ENCODE data around the gene SNAI3.
A peak's percentile ranks its signal among the peaks of the same experiment; 100 is the strongest.

The SNAI3 gene

DNA sequence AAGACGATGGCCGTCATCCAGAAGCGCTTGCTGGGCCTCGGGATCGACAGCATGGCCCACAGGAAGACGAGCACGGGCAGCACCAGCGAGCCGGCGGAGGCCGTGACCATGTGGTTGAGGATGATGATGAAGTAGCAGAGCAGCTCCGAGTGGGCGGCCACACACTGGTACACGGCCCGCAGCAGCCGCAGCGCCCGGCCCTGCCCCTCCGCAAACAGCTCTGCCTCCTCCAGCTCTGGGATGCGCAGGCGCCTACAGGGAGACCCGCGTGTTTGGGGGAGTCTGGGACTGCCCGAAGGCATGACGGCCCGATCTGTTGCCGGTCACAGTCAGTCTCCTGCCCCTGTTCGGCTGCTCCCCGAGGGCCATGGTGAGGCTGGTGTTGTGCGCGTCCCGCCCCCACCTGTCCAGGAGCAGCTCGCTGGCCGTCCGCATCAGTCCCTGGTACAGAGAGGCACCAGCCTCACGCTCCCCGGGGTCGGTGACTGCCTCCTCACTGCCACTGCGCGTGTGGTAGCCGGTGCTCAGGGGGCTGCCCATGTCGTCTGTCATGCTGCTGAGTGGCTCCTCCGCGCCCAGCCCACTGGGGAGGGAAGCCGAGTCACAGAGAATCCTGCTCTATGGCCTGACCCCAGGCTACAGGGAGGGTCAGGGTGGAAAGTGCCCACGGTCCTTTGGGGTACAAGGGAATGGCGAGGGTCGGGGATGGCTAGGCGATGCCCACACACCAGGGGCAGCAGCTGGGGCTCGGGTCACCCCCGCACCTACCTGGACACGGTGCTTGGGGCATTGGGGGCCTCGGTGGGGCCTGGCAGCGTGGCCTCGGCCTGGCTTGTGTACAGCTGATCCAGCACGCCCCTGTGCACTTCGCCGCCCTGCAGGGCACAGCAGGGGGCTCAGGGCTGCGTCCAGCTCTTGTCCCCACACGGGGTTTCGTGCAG is 35.8 kb upstream of the SNAI3 start:
- no peak for DNase-seq (ENCODE audit: low spot score)

DNA sequence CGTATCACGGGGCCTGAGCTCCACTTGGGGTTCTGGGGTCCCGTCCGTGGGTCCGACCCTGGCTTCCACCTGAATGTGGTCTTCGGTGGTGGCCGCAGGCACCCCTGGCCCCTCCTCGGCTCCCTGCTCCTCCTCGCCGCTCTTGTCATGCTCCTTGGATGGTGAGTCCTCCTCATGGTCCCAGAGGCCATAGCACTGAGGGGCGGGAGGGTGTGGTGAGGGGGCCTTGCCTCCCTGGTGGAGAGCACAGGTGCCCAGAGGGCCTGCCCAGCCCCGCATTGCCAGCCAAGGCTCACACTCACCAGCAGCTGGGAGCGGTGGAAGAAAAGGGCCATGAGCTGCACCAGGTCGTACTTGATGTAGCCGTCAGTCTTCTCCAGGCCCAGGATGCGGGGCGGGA is 34.9 kb upstream of the SNAI3 start:
- no peak for DNase-seq (ENCODE audit: low spot score)

DNA sequence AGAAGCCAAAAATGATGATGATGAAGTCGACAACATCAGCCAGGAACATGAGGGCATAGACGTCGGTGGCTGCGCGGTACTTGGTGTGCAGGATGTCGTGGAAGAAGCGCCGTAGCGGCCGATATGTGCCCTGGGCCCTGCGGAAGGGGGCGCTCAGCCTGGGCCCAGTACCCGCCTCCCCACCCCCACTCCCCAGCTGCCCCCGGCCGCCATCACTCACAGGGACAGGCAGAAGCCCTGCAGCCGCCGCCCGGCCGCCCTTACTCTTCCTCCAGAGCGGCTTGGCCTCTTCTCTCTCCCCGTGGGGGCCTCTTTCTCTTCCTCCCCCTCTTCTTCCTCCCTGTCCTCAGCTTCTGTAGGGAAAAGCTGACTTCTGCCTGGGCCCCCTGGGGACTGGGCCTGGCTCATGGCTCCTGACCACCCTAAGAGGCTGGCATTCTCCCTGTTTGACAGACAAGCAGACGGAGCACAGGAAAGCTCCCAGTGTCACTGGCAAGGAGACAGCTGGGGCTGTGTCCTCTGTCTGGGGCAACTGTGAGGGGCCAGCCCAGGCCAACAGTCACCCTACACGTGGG is 34.2 kb upstream of the SNAI3 start:
- no peak for DNase-seq (ENCODE audit: low spot score)

DNA sequence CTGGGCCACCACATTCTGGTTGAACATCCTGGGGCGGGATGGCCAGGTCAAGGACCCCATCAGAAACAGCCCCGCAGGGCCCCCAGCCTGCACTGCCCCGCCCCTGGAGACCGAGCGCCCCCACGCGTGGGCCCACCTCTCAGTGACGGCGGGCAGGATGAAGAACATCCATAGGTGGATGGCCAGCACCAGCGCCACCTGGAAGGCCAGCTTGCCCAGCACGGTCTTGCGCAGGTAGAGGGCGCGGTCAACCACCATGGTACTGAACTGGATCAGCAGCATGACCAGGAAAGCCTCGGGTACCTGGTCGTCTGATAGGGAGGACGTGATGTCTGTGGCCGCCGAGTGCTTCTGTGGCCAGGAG is 33.6 kb upstream of the SNAI3 start:
- DNase-seq (ENCODE audit: low spot score) = no peak

DNA sequence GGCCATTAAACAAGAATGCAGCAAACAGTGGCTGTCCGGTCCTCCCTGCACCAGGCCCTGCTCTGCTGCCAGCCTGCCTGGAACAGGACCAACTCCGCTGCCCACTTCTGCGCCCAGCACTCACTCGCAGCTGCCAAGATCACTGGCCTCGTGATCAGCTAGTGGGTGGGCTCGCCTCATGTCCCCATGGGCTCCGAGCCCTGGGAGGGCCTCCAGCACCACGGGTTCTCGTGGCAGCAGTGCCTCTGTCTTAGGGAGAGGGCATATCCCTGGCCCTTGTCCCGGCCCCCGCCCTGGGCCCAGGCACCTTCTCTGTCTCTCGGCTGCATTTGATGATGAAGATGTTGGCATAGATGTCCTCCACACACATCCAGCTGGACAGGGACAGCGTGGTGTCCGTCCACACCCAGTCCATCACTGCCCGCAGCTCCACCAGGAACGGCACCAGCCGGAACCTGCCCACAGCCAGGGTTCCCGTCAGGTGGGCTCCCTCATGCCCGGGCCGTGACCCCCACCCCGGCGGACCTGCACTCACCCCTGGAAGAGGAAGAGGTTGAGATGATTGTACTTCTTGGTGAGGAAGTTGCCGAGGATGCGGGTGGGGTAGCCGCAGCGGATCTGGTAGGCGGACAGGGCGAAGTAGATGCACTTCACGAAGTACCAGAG is 33.1 kb upstream of the SNAI3 start:
- no peak for DNase-seq (ENCODE audit: low spot score)

DNA sequence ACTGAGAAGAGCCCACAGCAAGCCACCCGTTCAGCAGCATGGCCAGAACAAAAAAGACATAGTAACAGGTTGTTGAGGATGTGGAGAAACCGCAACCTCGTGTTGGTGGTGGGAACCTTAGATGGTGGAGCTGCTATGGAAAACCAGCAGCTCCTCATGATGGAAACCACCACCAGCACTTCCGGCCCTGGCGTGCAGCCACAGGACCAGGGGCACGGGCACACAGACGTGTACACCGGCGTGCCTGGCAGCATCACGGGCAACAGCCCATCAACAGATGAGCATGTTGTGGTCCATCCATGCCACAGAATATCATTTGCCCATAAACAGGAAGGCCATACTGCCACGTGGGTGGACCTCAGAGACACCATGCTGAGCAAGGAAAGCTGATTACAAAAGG is 31.9 kb upstream of the SNAI3 start:
- DNase-seq (ENCODE audit: low spot score) = no peak

DNA sequence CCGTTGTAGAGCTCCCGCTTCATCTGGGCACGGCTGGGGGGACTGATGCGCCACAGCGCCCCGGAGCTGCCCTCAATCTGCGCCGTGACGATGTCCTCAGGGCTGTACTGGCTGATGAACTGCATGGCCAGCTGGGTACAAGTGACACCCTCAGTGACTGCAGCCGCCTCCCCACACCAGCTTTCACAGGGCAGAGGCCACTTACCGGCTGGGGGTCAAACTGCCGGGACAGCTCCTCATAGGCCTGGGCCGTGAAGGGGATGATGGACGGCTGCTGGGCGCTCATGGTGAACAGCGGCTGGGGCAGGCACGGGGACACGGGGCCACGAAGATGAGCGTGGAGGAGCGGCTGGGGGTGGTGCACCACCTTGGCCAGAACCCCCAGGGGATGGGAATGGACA is 30.3 kb upstream of the SNAI3 start:
- no peak for DNase-seq (ENCODE audit: low spot score)

DNA sequence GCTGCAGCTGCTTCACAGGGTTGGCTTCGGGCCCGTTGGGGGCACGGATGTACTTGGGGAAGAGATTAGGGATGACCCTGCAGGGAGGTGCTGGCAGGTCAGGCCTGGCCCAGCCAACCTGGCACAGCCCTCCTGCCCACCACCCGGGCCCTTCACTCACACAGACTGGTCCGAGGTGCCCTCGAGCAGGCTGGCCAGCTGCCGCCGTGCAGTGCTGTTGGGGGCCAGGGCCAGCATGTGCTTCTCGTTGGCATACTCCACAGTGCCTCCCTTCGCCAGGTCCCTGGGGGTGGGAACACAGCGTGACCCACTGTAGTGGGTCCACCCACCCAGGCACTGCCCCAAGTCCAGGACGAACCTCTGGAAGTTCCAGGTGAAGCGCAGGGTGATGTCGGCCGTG is 29.9 kb upstream of the SNAI3 start:
- DNase-seq (ENCODE audit: low spot score) = no peak

DNA sequence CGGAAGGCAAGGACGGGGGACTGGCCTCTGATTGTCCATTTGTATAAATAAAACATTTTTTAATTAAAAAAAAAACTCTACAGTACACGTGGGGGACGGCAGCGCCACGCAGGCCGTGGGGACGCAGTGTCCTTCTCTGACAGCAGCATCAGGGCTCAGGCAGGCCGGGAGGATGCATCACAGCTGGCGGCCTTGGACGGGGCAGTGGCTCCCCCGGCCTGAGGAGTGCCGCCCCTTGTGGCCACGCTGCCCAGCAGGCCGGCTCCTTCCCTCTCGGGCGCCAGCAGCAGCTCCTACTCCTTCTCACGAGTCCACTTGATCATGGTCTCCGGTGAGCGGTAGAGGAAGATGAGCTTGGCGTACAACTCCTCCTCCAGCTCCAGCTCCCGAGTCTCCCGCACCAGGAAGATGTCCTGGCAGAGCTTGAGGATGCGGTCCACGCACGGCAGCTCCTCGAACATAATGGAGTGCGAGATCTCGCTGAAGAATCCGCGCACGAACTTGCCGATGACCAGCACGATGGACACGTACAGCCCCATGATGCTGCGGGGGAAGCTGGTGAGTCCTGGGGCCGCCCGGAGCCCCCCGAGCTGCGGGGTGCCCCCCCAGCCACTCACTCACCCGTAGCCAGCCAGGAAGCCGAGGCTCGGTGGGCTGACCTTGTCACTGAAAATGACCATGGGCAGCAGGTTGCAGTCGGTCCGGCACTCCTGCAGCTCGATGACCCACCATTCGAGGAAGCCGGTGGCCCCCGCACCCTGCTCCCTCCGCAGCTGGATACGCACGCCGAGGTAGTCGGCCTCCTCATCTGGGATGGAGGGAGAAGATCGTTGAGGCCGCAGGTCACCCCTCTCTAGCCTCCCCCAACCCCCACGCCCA is 29.2 kb upstream of the SNAI3 start:
- DNase-seq (ENCODE audit: low spot score) = no peak

DNA sequence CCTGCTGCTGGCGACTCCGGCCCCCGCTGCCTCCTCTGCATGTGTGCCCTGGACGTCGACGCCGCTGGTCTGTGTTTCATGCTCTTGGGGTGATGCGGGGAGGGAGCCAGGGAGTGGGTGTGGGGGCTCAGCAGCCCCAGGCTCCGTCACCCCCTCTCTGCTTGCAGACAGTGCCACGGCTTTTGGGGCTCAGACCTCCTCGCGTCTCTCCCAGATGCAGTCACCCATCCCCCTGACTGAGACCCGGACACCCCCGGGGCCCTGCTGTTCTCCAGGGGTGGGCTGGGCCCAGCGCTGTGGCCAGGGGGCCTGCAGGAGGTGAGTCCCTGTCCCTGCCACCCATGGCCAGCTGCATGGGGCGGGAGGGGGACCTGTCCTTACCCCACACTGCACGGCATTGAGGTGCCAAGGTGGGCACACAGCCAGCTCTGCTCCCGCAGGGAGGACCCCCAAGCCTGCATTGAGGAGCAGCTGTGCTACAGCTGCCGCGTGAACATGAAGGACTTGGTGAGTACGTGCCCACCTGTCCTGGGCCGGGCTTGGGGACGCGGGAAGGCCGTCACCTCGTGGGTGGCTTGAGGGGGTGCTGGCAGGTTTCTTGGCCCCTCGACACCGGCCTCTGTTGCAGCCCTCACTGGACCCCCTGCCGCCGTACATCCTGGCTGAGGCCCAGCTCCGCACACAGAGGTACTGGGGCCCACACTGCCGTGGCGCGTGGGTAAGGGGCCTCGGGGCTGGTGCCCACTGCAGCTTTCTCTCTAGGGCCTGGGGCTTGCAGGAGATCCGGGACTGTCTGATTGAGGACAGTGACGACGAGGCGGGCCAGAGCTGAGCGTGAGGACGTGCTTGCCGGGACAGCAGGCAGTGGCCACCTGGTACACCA is 28.4 kb upstream of the SNAI3 start:
- no peak for DNase-seq (ENCODE audit: low spot score)

DNA sequence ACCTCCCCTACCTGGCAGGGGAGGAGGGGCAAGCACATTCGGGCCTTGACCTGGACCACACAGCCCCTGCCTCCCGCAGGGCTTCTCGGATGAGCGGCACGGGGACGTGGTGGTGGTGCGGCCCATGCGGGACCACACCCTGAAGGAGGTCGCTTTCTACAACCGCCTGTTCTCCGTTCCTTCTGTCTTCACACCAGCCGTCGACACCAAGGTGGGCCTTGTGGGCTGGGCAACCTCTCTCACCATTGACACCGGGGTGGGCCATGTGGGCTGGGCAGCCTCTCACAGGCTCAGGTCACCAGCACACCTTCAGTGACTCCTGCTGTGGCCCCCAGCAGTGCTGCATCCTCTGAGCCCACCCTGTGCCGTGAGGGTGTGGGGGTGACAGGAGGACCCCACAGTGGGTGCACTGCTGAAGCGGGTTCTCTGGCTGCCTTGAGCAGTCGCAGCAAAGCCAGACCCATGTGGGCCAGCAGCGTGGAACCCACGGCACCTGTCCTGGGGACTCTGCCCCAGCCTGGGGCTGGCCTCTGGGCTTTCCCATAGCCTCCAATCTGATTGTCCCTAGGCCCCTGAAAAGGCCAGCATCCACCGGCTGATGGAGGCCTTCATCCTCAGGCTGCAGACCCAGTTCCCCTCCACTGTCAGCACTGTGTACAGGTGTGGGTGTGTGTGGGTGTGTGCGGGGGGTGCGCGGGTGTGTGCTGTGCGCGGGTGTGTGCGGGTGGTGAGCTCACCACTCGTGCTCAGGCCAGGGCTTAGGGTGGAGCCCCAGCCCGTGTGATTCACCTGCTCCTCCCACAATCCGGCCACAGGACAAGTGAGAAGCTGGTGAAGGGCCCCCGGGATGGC is 27.5 kb upstream of the SNAI3 start:
- DNase-seq (ENCODE audit: low spot score) = peak; percentile 58

DNA sequence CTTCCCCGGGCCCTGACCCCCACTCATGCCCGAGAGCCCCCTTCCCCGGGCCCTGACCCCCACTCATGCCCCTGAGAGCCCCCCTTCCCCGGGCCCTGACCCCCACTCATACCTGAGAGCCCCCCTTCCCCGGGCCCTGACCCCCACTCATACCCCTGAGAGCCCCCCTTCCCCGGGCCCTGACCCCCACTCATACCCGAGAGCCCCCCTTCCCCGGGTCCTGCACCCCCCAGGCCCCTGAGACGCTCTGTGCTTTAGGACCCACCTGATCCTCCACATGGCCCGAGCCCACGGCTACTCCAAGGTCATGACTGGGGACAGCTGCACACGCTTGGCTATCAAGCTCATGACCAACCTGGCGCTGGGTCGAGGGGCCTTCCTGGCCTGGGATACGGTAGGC is 26.7 kb upstream of the SNAI3 start:
- no peak for DNase-seq (ENCODE audit: low spot score)

DNA sequence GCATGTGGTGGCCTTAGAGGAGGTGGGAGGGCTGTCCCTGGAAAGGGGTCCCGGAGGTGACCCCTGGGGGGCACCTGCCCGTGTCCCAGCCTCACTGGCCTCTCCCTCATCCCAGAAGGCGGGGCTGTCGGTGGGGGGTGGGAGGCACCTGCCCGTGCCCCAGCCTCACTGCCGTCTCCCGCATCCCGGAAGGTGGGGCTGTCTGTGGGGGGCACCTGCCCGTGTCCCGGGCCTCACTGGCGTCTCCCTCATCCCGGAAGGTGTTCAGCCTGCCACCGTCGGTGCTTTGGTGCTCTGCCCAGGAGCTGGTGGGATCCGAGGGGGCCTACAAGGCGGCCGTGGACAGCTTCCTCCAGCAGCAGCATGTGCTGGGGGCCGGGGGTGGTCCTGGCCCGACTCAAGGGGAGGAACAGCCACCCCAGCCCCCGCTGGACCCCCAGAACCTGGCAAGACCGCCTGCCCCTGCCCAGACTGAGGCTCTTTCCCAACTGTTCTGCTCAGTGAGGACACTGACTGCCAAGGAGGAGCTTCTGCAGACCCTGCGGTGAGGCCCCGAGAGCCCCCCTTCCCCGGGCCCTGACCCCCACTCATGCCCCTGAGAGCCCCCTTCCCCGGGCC is 26.2 kb upstream of the SNAI3 start:
- no peak for DNase-seq (ENCODE audit: low spot score)

DNA sequence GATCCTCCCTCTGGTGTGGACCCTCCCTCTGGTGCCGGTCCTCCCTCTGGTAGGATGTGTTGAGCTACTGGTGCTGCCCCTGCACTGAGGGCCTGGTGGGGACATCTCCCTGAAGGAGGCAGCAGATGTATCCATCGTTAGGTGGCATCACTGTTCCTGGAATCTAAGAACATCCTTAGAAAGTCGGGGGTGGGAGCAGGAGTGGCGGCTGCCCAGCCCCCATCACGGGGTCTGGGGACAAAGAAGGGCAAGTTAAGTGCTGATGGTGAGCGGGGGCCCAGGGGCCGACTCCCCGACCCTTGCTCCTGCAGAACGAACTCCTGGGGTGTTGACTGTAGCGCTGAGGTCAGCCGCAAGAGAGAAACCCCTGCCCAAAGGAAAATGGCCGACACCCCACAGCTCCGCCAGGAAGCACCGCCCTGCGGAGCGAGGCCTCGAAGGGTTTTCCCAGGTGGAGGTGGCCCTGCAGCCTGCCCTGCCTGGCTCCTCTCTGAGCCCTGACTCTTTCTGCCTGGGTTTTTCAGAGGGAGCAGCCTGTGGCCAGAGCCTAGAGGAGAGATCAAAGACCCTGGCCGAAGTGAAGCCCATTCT is 25.5 kb upstream of the SNAI3 start:
- DNase-seq (ENCODE audit: low spot score) = no peak

DNA sequence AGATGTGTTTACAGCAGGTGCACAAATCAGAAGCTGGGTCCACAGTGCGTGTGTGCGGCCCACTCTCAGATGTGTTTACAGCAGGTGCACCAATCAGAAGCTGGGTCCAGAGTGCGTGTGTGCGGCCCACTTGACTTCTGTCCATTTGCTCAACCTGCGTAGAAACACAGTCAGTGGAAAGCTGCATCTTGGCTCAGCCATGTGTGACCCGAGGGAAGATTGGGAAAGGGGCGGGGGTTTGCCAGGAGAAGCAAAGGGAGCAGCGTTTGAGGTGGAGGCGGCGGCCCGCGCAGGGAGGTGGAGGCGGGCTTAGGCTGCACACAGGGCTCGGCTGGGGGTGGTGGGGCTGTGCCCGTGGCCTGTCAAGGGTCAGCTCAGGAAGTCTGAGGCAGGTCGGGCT is 24.2 kb upstream of the SNAI3 start:
- no peak for DNase-seq (ENCODE audit: low spot score)

DNA sequence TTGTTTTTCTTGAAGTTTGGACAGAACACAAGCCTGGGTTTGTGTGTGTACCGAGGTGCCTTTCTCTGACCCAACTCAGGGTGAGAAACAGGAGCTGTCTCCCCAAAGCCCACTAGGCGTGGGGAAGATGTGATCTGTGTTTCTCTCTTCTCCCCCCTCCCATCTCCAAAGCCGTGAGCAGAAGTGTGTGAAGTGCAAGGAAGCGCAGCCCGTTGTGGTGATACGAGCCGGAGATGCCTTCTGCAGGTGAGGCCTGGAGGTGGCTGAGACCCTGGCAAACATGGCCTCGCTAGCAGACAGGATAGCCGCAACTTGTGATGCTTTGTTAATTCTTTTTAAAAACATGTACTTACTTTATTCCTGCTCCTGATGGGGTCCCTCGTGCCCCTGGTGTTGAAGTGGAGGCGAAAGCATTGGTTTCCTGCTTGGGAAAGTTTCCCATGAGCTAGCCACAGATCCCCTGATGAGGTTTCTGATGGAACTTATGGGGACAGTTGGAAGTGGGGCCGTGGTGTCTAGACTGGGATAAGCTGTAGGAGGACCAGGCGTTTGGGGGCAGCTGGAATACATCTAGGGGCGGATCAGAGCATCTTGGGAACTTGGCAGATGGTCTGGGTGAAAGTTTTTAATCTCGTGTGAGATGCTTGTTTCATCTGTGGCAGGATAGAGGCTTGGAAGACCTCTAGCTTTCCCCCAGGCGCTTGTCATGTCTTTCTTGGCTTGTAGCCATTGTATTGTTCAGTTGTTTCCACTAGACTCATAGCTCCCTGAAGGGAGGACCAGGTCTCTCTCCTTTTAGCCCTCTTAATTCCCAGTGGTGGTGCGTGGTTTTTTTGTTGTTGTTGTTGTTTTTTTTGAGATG is 20.9 kb upstream of the SNAI3 start:
- no peak for DNase-seq (ENCODE audit: low spot score)

DNA sequence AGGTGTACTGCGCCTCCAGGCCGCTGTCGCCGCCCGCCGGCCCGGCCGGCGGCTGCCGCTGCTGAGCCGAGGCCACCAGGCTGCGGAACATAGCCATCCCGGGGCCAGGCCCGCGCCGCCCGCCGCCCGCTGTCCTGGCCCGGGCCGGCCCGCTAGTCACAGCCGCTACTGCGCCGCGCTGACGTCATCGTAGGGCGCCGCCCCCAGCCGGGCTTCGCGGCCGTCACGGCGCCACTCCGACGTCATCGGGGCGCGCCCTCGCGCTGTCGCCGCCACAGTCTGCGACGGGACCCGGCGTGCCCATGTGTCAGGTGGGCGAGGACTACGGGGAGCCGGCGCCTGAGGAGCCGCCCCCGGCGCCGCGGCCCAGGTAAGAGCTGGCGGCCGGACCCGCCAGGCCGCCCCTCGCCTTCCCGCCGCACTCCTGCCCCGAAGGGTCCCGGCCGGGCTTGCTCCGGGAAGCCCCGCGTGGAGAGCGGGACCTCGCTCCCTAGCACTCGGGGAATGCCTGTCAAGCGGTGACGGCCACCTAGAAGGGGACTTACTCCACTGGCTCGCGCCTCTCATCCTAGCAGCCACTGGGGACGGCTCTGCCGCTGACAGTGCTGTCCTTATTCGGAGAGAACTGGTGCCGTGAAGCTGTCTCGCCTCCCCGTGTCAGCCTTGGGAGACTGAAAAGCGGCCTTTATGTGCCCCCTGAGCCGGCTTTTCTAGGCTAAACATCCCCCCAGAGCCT is 20.1 kb upstream of the SNAI3 start, which contains the start of the genes CTU2 and RNF166:
CTU2 (plus strand) TSS at position 275 of the 736 bp plus-strand sequence; CDS start at position 303, 28 bp downstream.
RNF166 (minus strand) TSS at position 180 of the 736 bp plus-strand sequence; CDS start at position 97, 83 bp downstream.
- DNase-seq (ENCODE audit: low spot score) = peak; percentile 99
